GM12801 (cell line): Measurements from ENCODE around the gene BPIFB2.

Source experiments
- CTCF ChIP-seq: IDR thresholded peaks from one replicate; pipeline ENCODE4 v1.5.1; 2011; ENCODE audit warnings: control low read depth; ENCODE audit not compliant: insufficient read length; ENCODE audit errors: extremely low read depth

Gene BPIFB2

GRCh38 chr20:32991792-32992641, 15.5 kb upstream of the BPIFB2 start:
- TF ChIP-seq CTCF: no peak

- TF ChIP-seq CTCF: no peak
These were observed 13.9 kb upstream of the BPIFB2 start for GRCh38 chr20:32993496-32994050.

GRCh38 chr20:32995802-32996201, 11.7 kb upstream of the BPIFB2 start:
- no peak for TF ChIP-seq CTCF

- TF ChIP-seq CTCF: no peak
These were observed 10.1 kb upstream of the BPIFB2 start for GRCh38 chr20:32997431-32997830.

GRCh38 chr20:32999603-33000250, 7.8 kb upstream of the BPIFB2 start:
- no peak for TF ChIP-seq CTCF

- TF ChIP-seq CTCF: no peak
These were observed 6.6 kb upstream of the BPIFB2 start for GRCh38 chr20:33000802-33001466.
